Stimulated activated CD8-positive, alpha-beta memory T cell treated with anti-CD3 and anti-CD28 coated beads, Interleukin-15, amount 100 ng/mL, for 48 hours (primary cell): ENCODE results near the gene MINAR2.

ENCODE experiments used
- DNase-seq, 2 donors: peaks; one replicate each; pipeline ENCODE4 v3.0.0-alpha.2; 2020; ENCODE audit warnings: low read depth in 2 of 2

Gene MINAR2

GRCh38 chr5:129771058-129771838 lies 23.4 kb downstream of the MINAR2 start:
- DNase-seq = peak; percentile 8 to 18

GRCh38 chr5:129773376-129773775 lies 25.5 kb downstream of the MINAR2 start:
- DNase-seq = no peak

- DNase-seq = no peak
Observed at GRCh38 chr5:129781594-129781993, 33.7 kb downstream of the MINAR2 start.

- no peak for DNase-seq
Observed at GRCh38 chr5:129803403-129803802, 55.5 kb downstream of the MINAR2 start.

- DNase-seq = no peak
Observed at GRCh38 chr5:129804705-129805104, 56.8 kb downstream of the MINAR2 start.

- no peak for DNase-seq
Observed at GRCh38 chr5:129807162-129807814, 59.4 kb downstream of the MINAR2 start.
